ENCODE measurements around the gene GAS6. TPM values are rescaled to one million over a fixed set of nuclear protein-coding genes. Genes with fewer than 3 reads are reported as not detected.

The GAS6 gene
- polyA plus RNA-seq, 1 donor from 2014 or later, result 52.4 TPM

DNA sequence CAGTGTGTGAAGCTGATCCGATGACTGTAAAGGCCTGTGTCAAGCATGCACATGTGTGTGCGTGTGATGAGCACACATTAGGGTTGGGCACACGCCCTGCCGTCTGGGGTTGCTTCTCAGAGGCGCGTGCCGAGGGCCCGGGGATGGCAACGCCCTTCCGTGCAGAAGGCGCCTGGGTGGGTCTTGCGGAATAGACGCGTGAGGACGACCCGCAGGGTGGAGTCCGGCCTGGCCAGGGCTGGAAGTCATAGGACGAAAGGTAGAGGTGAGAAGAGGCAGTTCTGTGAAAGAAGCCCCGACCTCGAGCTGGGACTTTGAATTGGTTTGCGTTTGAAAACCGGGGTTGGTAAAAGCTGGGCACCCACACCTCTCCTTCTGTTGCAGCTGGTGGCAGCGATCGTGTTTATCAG is 69.1 kb downstream of the GAS6 start:
- no peak overlapping the region for H3K9ac ChIP-seq (ENCODE audit: low read length)
- no peak overlapping the region for H3K27ac ChIP-seq (ENCODE audit: low read length)
- no peak overlapping the region for H3K4me2 ChIP-seq (ENCODE audit: low read length)
- no peaks in the 10 kb centered on the region for H3K36me3 ChIP-seq (ENCODE audit: insufficient read depth, low read length)
- TF ChIP-seq, protein P1, sequence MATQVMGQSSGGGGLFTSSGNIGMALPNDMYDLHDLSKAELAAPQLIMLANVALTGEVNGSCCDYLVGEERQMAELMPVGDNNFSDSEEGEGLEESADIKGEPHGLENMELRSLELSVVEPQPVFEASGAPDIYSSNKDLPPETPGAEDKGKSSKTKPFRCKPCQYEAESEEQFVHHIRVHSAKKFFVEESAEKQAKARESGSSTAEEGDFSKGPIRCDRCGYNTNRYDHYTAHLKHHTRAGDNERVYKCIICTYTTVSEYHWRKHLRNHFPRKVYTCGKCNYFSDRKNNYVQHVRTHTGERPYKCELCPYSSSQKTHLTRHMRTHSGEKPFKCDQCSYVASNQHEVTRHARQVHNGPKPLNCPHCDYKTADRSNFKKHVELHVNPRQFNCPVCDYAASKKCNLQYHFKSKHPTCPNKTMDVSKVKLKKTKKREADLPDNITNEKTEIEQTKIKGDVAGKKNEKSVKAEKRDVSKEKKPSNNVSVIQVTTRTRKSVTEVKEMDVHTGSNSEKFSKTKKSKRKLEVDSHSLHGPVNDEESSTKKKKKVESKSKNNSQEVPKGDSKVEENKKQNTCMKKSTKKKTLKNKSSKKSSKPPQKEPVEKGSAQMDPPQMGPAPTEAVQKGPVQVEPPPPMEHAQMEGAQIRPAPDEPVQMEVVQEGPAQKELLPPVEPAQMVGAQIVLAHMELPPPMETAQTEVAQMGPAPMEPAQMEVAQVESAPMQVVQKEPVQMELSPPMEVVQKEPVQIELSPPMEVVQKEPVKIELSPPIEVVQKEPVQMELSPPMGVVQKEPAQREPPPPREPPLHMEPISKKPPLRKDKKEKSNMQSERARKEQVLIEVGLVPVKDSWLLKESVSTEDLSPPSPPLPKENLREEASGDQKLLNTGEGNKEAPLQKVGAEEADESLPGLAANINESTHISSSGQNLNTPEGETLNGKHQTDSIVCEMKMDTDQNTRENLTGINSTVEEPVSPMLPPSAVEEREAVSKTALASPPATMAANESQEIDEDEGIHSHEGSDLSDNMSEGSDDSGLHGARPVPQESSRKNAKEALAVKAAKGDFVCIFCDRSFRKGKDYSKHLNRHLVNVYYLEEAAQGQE (IDR thresholded peaks at IDR 0.05; ENCODE audit: borderline replicate concordance), result no peak
- TF ChIP-seq, protein P2, sequence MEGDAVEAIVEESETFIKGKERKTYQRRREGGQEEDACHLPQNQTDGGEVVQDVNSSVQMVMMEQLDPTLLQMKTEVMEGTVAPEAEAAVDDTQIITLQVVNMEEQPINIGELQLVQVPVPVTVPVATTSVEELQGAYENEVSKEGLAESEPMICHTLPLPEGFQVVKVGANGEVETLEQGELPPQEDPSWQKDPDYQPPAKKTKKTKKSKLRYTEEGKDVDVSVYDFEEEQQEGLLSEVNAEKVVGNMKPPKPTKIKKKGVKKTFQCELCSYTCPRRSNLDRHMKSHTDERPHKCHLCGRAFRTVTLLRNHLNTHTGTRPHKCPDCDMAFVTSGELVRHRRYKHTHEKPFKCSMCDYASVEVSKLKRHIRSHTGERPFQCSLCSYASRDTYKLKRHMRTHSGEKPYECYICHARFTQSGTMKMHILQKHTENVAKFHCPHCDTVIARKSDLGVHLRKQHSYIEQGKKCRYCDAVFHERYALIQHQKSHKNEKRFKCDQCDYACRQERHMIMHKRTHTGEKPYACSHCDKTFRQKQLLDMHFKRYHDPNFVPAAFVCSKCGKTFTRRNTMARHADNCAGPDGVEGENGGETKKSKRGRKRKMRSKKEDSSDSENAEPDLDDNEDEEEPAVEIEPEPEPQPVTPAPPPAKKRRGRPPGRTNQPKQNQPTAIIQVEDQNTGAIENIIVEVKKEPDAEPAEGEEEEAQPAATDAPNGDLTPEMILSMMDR (IDR thresholded peaks at IDR 0.05; ENCODE audit: poor library complexity, severe bottlenecking), result no peak
- TF ChIP-seq SMC3 (conservative IDR thresholded peaks at IDR 0.05; ENCODE audit: poor library complexity) (no peak), MXI1 (conservative IDR thresholded peaks at IDR 0.05; ENCODE audit: poor library complexity, severe bottlenecking) (no peak)
- no peak overlapping the region for H3K4me3 ChIP-seq (ENCODE audit: low read length)
- no peaks in the 10 kb centered on the region for H3K27me3 ChIP-seq (ENCODE audit: insufficient read depth, low read depth, low read length)
- no peak overlapping the region for H2AFZ ChIP-seq (ENCODE audit: low read depth, low read length)
- H3K79me2 ChIP-seq (replicated peaks; ENCODE audit: insufficient read depth, low read length), result no peaks in the 10 kb centered on the region
- no peaks in the 10 kb centered on the region for H3K9me3 ChIP-seq (ENCODE audit: low read length)
- no peaks in the 10 kb centered on the region for H3F3A ChIP-seq (ENCODE audit: insufficient read depth, low read length, poor library complexity, severe bottlenecking)
- H3K9me2 ChIP-seq (ENCODE audit: insufficient read depth, low read length), result no peaks in the 10 kb centered on the region
- no peaks in the 10 kb centered on the region for H4K20me1 ChIP-seq (ENCODE audit: insufficient read depth)

DNA sequence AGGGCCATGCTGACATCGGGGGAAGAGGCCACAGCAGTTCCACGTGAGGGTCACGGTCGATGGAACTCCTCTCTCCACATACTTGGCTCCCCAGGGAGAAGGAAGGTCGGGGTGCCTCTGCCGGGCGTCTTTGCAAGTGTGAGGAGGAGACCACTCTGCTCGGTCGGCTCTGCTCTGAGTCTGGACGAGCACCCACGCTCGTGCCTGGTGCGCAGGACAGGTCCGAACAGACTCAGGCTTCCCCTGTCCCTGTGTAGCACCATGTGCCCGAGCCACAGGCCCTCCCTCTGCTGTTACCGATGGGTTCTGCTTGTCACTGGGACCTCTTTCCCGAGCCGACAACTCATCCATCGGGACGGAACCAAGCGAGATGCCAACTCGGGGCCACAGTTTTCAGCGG is 69.8 kb downstream of the GAS6 start:
- Histone ChIP-seq H2AFZ (ENCODE audit: low read depth, low read length) (no peak overlapping the region), H3K9ac (ENCODE audit: low read length) (no peak overlapping the region), H3K27me3 (ENCODE audit: insufficient read depth, low read depth, low read length) (no peaks in the 10 kb centered on the region), H4K20me1 (ENCODE audit: insufficient read depth) (no peaks in the 10 kb centered on the region), H3K4me3 (ENCODE audit: low read length) (no peak overlapping the region), H3K36me3 (ENCODE audit: insufficient read depth, low read length) (no peaks in the 10 kb centered on the region), H3K9me3 (ENCODE audit: low read length) (no peaks in the 10 kb centered on the region), H3K4me2 (ENCODE audit: low read length) (no peak overlapping the region), H3K9me2 (ENCODE audit: insufficient read depth, low read length) (no peaks in the 10 kb centered on the region), H3K79me2 (replicated peaks; ENCODE audit: insufficient read depth, low read length) (no peaks in the 10 kb centered on the region), H3K27ac (ENCODE audit: low read length) (no peak overlapping the region), H3F3A (ENCODE audit: insufficient read depth, low read length, poor library complexity, severe bottlenecking) (no peaks in the 10 kb centered on the region)
- no peak for TF ChIP-seq RAD21 (conservative IDR thresholded peaks at IDR 0.05)
- no peak for TF ChIP-seq MXI1 (conservative IDR thresholded peaks at IDR 0.05; ENCODE audit: poor library complexity, severe bottlenecking)
- TF ChIP-seq, protein P2 (IDR thresholded peaks at IDR 0.05; ENCODE audit: poor library complexity, severe bottlenecking), result no peak
- no peak for TF ChIP-seq EP300 (conservative IDR thresholded peaks at IDR 0.05; ENCODE audit: poor library complexity, severe bottlenecking)
- TF ChIP-seq EZH2 (IDR thresholded peaks at IDR 0.05; ENCODE audit: borderline replicate concordance, insufficient read depth, low read length, poor library complexity, severe bottlenecking), result no peak
- TF ChIP-seq, protein P1 (IDR thresholded peaks at IDR 0.05; ENCODE audit: borderline replicate concordance), result no peak
- TF ChIP-seq POLR2AphosphoS5 (IDR thresholded peaks at IDR 0.05), result no peak
- no peak for TF ChIP-seq TAF1 (IDR thresholded peaks at IDR 0.05; ENCODE audit: low read depth)
- TF ChIP-seq SMC3 (conservative IDR thresholded peaks at IDR 0.05; ENCODE audit: poor library complexity), result no peak
